ENCODE measurements around the gene MICAL3.
"Not testable (repeated sequence)": the region's sequence is repeated elsewhere in the genome, so short reads cannot be mapped to it uniquely, and the experiment has no call there.

MICAL3 gene

DNA sequence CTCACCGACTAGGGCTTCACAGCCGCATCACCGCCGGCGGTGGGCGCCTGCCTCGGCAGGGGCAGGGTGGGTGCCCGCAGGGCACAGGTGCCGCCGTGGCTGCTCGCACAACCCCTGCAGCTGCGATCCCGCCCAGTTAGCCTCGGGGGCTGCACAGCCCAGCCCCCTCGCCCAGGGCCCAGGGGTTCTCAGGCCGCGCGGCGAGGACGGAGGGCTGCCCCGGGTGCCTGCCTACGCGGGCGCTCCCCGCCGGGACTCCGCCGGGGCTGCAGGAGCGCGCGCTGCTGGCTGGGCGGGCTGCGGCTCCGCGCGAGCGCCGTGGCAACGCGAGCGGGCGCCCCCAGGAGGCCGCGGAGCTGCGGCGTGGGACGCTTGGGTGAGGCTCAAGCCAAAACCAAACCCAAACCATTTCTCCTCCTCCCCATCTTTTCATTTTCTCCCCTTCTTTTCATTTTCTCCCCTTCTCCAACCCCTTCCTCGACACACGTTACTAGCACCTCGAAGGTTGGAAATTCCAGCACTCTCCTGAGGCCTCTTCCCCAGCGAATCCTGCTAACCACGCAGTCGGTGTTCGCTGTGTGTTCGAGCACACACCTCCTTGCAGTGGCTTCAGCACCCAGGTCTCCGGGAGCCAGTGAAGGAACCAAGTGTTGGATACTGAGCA is at the start of gene MICAL3:
Gene MICAL3, minus strand, starts transcription at position 286 of the 664 bp plus-strand sequence. CDS start 117,749 bp downstream, outside the sequence.
- no peak for DNase-seq

- not testable (repeated sequence) for DNase-seq
These were observed 49.6 kb upstream of the MICAL3 start for GRCh38 chr22:18073927-18074326.

DNA sequence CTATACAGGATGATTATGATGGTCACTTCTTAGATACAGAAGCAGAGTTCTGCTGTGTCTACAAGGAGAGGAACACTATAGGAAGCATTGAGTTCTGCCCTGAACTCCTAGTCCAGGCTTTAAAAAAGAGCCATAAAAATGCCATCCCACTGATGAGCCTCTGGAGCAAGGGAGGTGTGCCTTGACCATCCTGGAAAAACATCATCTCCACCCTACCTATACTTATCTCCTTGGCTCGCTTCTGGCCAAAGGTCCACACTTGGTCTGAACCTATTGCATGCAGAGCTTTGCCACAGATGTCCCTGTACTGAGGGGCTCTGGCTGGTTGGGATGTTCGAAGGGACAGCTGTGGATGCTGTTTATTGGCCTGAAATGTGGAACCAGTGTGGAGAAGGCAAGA is 49.1 kb upstream of the MICAL3 start:
- no peak for DNase-seq

DNA sequence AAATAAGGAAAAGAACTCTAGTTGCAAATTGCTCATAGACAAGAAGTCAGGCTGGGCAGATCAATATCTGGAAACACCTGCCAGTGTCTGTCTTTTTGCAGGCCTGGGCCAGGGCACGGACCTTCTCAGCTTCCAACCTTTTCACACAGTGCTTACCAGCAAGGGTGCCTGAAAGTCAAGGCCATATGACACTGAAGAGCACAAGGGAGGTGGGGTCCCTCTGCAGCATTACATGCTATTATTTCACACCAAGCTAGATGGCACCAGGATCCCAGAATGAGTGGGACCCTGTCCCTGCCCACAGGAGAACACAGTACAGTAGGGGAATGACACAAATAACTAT is 47.6 kb upstream of the MICAL3 start:
- DNase-seq, result no peak

GRCh38 chr22:18071307-18071967 is 47.1 kb upstream of the MICAL3 start:
- DNase-seq, result not testable (repeated sequence)

- no peak for DNase-seq
These were observed 46.4 kb upstream of the MICAL3 start for GRCh38 chr22:18070556-18071306.

- no peak for DNase-seq
These were observed 45.7 kb upstream of the MICAL3 start for GRCh38 chr22:18070041-18070440.

- DNase-seq, result no peak
These were observed 44.7 kb upstream of the MICAL3 start for GRCh38 chr22:18069041-18069440.

- DNase-seq, result no peak
These were observed 44.1 kb upstream of the MICAL3 start for GRCh38 chr22:18068381-18068988.

DNA sequence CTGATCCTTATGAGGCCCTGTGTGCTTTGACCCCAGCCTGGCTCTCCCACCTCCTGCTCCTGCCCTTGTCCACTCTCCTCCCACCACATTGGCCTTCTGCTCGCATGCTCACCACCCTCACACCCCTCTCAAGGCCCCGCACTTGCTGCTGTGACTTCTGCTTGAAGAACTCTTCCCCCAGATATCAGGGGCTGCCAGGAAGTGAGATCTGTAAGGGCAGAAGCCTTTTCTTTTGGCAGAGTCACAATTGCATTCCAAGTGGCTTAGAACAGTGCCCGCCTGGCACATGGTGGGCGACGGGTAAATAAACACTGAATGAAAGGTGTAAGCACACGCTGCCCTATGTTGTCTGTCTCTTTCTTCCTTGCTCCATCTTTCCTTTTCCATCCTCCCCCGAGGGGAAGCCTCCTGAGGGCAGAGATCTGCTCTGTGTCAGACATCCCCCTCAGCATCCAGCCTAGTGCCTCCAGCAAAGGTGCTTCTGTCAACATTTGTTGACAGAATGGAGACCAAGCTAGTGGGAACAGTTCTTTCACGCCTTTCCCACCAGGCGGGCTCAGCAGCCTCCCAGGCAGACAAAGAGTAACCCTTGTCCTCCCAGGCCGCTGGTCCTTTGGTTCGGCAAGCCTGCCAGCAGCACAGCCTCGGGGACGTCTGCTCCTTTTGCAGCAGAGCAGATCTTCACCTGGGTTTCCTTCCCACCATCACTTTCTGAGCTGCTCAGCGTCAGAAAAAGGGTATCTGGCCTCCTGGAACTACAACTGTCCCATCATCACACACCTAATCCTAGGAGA is 43.4 kb upstream of the MICAL3 start:
- no peak for DNase-seq

GRCh38 chr22:18067121-18067520 is 42.8 kb upstream of the MICAL3 start:
- no peak for DNase-seq

DNA sequence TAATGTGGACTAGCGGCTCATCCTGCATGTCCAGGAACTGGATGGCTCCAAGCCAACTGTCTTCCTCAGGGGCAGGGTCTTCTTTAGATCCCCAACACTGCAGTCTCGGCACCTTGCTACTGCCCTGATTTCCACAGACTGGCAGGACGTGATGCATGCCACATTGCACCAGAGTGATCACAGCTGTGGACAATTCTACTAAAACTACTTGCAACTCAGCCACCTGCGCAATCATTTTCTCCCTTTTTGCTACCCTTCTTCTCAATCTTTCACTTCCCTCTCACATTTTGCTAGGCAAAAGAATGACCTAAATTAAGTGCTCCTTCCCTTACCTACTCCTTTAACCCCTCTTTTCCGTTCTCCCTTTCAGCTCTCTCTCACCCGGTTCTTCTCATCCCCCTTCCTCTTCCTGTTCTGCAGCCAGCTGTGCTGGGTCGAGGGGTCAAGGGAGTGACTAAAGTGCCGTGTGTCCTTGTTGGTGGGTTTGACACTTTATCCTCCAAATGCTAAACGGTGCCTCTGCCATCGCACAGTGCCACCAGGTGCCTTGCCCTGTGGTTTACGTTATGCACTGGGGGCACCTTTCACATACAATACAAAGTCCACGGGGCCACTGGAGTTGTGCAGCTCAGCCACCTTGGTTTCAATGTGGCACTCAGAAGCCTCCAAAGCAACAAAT is 42.0 kb upstream of the MICAL3 start:
- no peak for DNase-seq

- DNase-seq, result no peak
These were observed 40.9 kb upstream of the MICAL3 start for GRCh38 chr22:18065256-18065655.

GRCh38 chr22:18064636-18065035 is 40.3 kb upstream of the MICAL3 start:
- DNase-seq, result no peak

DNA sequence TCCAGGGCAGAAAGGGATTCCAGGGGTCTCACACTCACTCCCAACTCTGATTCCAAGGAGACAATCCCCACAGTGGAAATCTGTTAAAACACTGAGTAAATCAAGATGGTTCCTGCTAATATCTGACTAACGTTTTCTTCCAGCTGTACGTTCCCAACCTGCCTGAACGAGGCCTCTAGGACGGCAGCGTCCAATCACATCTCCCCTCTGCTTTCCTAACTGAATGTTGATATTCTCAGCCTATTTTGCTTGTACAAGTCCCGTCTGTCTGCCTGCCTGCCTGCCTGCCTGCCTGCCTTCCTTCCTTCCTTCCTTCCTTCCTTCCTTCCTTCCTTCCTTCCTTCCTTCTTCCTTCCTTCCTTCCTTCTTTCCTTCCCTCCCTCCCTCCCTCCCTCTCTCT is 39.4 kb upstream of the MICAL3 start:
- DNase-seq, result not testable (repeated sequence)

DNA sequence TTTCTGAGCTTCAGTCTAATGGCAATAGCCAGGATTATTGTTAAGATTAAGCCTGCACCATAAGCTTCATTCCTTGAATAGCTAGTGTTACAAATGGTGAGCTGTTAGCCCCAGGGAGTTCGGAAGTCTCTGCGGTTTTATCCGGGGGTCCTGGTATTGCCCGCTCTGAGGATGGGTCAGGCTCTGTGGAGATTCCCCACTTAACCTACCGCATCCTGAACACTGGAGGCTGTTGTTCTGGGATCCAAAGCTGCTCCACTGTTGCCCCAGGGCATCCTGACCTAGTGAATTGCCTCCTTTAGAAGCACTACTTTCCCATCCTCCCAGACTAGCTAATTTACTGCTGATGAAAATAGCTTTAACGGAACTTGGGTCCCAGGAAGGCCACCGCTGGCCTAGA is 38.9 kb upstream of the MICAL3 start:
- DNase-seq, result no peak

GRCh38 chr22:18062421-18062820 is 38.1 kb upstream of the MICAL3 start:
- DNase-seq, result no peak

DNA sequence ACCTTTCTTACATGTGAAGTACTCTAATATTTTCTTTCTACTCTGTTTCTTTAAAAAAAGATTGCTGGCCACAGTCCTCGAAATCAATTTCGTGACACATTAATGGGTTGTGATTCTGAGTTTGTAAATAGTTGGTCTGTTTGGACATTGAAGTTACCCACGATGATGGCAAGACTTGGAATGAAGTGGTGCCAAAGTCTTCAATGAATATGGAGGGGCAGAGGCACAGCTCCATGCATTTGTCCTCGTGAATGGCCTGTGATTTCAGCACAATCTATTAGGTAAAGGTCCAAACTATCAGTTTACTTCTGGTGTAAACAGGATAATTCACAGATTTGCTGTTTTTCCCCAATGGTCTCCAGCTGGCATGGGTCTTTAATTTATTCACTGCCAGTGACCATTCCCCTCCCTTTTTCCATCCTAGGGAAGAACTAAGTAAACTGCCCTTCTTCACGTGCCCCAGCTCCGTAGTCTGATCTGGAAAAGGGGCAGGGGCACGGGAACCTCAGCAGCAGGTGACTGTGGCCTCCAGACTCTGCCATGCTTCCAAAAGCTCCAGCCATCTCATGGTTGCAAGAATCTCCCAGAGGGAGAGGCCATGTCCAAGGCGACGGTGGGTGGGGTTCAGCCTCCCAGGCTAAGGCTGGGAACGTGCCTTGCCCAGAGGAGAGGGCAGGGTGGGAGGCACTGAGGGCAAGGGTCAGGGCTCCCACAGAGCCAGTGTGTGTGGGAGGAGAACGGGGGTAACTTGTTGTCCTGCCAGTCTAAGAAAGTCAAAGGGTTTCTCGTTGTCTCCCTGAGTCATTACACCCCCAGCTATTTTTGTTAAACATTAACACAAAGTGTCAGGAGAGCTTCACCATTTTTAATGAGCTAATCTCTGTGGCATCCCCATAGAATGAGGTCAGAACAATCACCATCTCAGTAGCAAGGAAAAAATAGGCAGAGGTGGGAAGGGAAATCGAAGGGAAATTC is 36.6 kb upstream of the MICAL3 start:
- DNase-seq, result no peak

DNA sequence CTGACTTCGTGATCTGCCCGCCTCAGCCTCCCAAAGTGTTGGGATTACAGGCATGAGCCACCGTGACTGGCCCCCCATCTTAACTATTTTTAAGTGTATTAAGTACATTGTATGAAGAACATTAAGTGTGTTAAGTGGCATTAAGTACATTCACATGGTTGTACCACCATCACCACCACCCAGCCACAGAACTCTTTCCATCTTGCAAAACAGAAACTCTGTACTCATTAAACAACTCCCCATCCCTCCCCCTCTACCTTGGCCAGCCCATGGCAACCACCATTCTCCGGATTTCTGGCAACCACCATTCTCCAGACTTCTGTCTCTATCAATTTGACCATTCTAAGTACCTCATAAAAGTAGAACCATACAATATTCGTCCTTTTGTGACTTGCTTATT is 35.6 kb upstream of the MICAL3 start:
- no peak for DNase-seq

GRCh38 chr22:18059473-18059872 is 35.1 kb upstream of the MICAL3 start:
- no peak for DNase-seq

DNA sequence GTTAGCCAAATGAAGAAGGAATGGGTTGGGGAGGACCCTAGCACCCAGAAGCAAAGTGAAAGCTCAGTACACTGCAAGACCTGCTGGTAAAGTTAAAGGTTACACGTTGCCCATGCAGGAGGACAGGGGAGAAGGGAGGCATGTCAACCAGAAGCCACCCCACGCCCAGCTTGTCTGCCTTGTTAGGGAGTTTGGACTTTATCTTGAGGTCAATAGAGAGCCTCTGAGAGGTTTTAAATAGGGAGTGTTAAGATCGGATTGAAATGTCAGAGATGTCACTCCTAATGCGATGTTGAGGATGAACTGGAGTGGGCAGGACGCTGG is 34.7 kb upstream of the MICAL3 start:
- no peak for DNase-seq
